Ovary (tissue), 9 donors: ENCODE data around the gene NOP58. TPM values are rescaled to one million over a fixed set of nuclear protein-coding genes. Genes with fewer than 3 reads are reported as not detected.

ENCODE experiments used
- DNase-seq, 5 donors: peaks; one replicate each; pipeline ENCODE4 v3.0.0-alpha.2; 2019 to 2020
- H3K27ac ChIP-seq, 2 donors: fragments of 200-600 bp; one replicate each; pipeline versions ENCODE4 v1.5.1 to v1.8.0; 2019 to 2022
- H3K27me3 ChIP-seq: fragments of 200-600 bp; one replicate; pipeline ENCODE4 v1.8.0; 2022
- H3K36me3 ChIP-seq: fragments of 200-600 bp; sonication (generic); one replicate; pipeline ENCODE4 v1.5.1; 2019
- H3K4me1 ChIP-seq: one replicate; pipeline ENCODE4 v1.8.1; 2013; ENCODE audit warnings: mild to moderate bottlenecking, moderate library complexity; ENCODE audit not compliant: insufficient read depth
- H3K4me3 ChIP-seq: fragments of 200-600 bp; sonication (generic); one replicate; pipeline ENCODE4 v1.5.1; 2017
- H3K9me3 ChIP-seq, 2 donors: fragments of 200-600 bp in 1 of 2; sonication (generic) in 1 of 2; one replicate each; pipeline versions ENCODE4 v1.5.1 to v1.8.1; 2013 to 2019; ENCODE audit warnings: mild to moderate bottlenecking in 1 of 2, moderate library complexity in 1 of 2
- CTCF ChIP-seq, 3 donors: fragments of 450-650 bp in 2 of 3; fragments of 200-600 bp in 1 of 3; IDR thresholded peaks; one replicate each; pipeline versions ENCODE4 v1.5.1 to v1.8.0; 2016 to 2022; ENCODE audit warnings: antibody characterized with exemption in 3 of 3, mild to moderate bottlenecking in 1 of 3
- EP300 ChIP-seq: sonication (generic); formaldehyde crosslinking; IDR thresholded peaks from one replicate; pipeline ENCODE4 v1.6.1; 2017; ENCODE audit warnings: antibody characterized with exemption
- POLR2A ChIP-seq: fragments of 450-650 bp; IDR thresholded peaks from one replicate; pipeline ENCODE4 v1.6.1; 2017; ENCODE audit warnings: antibody characterized with exemption, mild to moderate bottlenecking, moderate library complexity
- whole genome bisulfite sequencing, 3 donors: extraction: QIAGEN DNeasy Blood & Tissue Kit in 1 of 3; methylation state at CpG; one replicate each; pipeline versions ENCODE4 v1.1.5 to v1.1.7; 2013 to 2017; 5-methylcytosine and 5-hydroxymethylcytosine counted together
- intact Hi-C, 4 donors: fragments of 100-400 bp; cut with DNase I; formaldehyde crosslinking; loops; one replicate each; pipeline versions ENCODE4 v1.11.0 to v1.15.1; 2022 to 2023
- polyA plus RNA-seq, 2 donors: library from polyadenylated mRNA; stranded (reverse); fragments of 200-250 nt in 1 of 2; fragments of 350-450 nt in 1 of 2; fragmentation: Illumina TruSeq in 1 of 2; extraction: RNeasy Lipid Tissue Mini Kit (QIAGEN cat#74804) in 1 of 2; gene quantifications; one replicate each; pipeline ENCODE4 v1.2.3, GENCODE V29; 2013 to 2014
- total RNA-seq, 7 donors: library from RNA; depleted of rRNA in 2 of 7; stranded (reverse); fragments of >200 nt in 2 of 7; fragmentation: NEBNext Ultra II Directional in 3 of 7; extraction: Animal tissue kit (Norgen Biotek cat#: 25700) in 3 of 7; gene quantifications; one replicate each; pipeline versions ENCODE4 v1.1.0 to v1.2.4, GENCODE V29; 2016 to 2023
- donor health status: DM: no; HTN: no; CAD: no; lungs with moderate emphysema.
- donor health status: DM: no; HTN: no; CAD: no.
- donor health status: Bipolar disorder and iron deficiency.
- donor health status: DM: yes; HTN: yes; CAD: no.
- donor health status: DM: no; HTN: no; CAD: no.
- donor health status: DM: yes; HTN: yes; CAD: no.

The NOP58 gene
- total and polyA plus RNA-seq, 9 donors = 37.3 to 74.7 (median 58.4) TPM

GRCh38 chr2:202290316-202290715 lies 24.8 kb downstream of the NOP58 start:
- H3K27ac ChIP-seq = no peak overlapping the region
- TF ChIP-seq CTCF (IDR thresholded peaks at IDR 0.05) = no peak
- no peak for TF ChIP-seq EP300
- no peak for TF ChIP-seq POLR2A
- no peak overlapping the region for H3K4me3 ChIP-seq
- no peaks in the 10 kb centered on the region for H3K9me3 ChIP-seq
- H3K4me1 ChIP-seq = no peaks in the 10 kb centered on the region
- H3K36me3 ChIP-seq = no peaks in the 10 kb centered on the region
- H3K27me3 ChIP-seq = no peaks in the 10 kb centered on the region
- DNase-seq = no peak
- WGBS, 3 donors = 94 to 95% (median 95%) methylated on average over 3 of the region's 3 CpGs
- intact Hi-C loops = no loop called here

GRCh38 chr2:202290970-202291369 lies 25.4 kb downstream of the NOP58 start:
- WGBS, 3 donors = 38 to 44% (median 44%) methylated on average over 1 of the region's 1 CpG
- Histone ChIP-seq H3K4me3 (no peak overlapping the region), H3K36me3 (no peaks in the 10 kb centered on the region), H3K27me3 (no peaks in the 10 kb centered on the region), H3K27ac (no peak overlapping the region), H3K4me1 (no peaks in the 10 kb centered on the region), H3K9me3 (no peaks in the 10 kb centered on the region)
- no peak for DNase-seq
- TF ChIP-seq EP300 (no peak), CTCF (IDR thresholded peaks at IDR 0.05) (no peak), POLR2A (no peak)
- intact Hi-C loops = no loop called here

DNA sequence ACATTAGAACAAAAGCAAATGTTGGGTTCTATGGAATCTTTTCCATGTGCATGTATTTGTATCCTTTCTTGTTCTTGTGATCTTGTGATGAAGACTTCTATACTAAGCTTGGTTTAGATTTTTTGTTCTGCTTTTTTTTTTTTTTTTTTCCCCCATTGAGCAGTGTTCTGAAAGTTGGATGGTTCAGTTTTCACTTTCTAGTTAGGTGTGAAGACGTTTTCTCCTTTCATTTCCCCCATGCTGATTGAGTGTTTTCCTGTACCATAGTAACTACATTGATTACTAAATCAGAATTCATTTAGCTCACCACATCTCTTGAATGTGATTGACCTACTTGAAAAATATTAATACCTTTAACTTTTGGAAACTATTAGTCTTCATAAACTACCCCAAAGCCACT lies 34.1 kb downstream of the NOP58 start:
- no peaks in the 10 kb centered on the region for H3K36me3 ChIP-seq
- H3K27ac ChIP-seq = no peak overlapping the region
- intact Hi-C loops = no loop called here
- 77 to 85% (median 77%) methylated on average over 1 of the region's 1 CpG for WGBS, 3 donors
- no peaks in the 10 kb centered on the region for H3K9me3 ChIP-seq
- DNase-seq = no peak
- H3K27me3 ChIP-seq = no peaks in the 10 kb centered on the region
- TF ChIP-seq POLR2A = no peak
- no peak for TF ChIP-seq CTCF (IDR thresholded peaks at IDR 0.05)
- TF ChIP-seq EP300 = no peak
- no peaks in the 10 kb centered on the region for H3K4me1 ChIP-seq
- H3K4me3 ChIP-seq = no peak overlapping the region

GRCh38 chr2:202306034-202306433 lies 40.5 kb downstream of the NOP58 start:
- Histone ChIP-seq H3K36me3 (no peaks in the 10 kb centered on the region), H3K27me3 (no peaks in the 10 kb centered on the region), H3K9me3 (no peaks in the 10 kb centered on the region), H3K4me3 (no peak overlapping the region), H3K27ac (no peak overlapping the region), H3K4me1 (no peaks in the 10 kb centered on the region)
- intact Hi-C loops = no loop called here
- TF ChIP-seq POLR2A (no peak), EP300 (no peak)
- no peak for DNase-seq
- 91 to 96% (median 94%) methylated on average over 3 of the region's 3 CpGs for WGBS, 3 donors

DNA sequence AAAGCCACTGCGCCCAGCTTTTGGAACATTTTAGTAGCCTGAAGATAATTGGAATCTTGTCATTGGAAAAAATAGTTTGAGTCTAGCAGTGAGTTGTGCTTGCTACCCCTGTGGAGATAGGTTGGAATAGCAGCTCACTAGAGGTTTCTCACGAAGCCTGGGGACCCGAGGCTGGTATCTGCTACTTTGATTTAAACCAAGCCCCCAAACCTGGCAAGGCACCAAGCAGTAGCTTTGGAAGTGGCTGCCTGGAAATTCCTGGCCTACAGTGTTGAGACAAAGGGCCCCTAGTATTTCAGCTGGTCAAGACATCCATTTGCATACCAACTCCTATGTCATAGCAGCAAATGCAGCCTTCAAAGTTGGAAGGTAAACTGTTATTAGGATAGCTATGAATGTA lies 42.1 kb downstream of the NOP58 start:
- intact Hi-C loops = no loop called here
- H3K36me3 ChIP-seq = no peaks in the 10 kb centered on the region
- WGBS, 3 donors = 69 to 79% (median 75%) methylated on average over 3 of the region's 3 CpGs

More for the DNA sequence above, 42.1 kb downstream of the NOP58 start:
- TF ChIP-seq CTCF (IDR thresholded peaks at IDR 0.05) (no peak), POLR2A (no peak), EP300 (no peak)
- no peak for DNase-seq
- H3K4me1 ChIP-seq = no peaks in the 10 kb centered on the region
- H3K27ac ChIP-seq = no peak overlapping the region
- H3K9me3 ChIP-seq = no peaks in the 10 kb centered on the region
- no peak overlapping the region for H3K4me3 ChIP-seq
- H3K27me3 ChIP-seq = no peaks in the 10 kb centered on the region
